Activated gamma-delta T cell treated with Interleukin-2 at 50 U/mL for 16 hours (primary cell): ENCODE results near the gene SRPK1.
"Not testable (repeated sequence)": the region's sequence is repeated elsewhere in the genome, so short reads cannot be mapped to it uniquely, and the experiment has no call there.

Experiments used
- DNase-seq: peaks from one replicate; pipeline ENCODE4 v3.0.0-alpha.2; 2020

SRPK1 gene

DNA sequence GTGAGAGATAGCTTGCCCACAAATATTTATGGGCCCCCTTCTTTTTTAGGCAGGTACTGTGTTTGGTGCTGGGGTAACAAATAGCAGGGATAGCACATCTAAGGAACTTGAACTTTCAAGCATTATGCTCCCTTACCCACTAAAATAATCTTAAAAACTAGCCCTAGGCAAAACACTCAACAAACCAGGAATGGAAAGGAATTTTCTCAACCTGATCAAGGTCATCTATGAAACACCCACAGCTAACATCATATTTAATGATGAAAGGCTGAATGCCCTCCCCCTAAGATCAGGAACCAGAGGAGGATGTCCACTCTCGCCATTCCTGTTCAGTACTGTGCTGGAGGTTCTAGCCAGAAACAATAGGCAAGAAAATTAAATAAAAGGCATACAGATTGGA, 8.7 kb upstream of the SRPK1 start:
- DNase-seq = no peak

DNA sequence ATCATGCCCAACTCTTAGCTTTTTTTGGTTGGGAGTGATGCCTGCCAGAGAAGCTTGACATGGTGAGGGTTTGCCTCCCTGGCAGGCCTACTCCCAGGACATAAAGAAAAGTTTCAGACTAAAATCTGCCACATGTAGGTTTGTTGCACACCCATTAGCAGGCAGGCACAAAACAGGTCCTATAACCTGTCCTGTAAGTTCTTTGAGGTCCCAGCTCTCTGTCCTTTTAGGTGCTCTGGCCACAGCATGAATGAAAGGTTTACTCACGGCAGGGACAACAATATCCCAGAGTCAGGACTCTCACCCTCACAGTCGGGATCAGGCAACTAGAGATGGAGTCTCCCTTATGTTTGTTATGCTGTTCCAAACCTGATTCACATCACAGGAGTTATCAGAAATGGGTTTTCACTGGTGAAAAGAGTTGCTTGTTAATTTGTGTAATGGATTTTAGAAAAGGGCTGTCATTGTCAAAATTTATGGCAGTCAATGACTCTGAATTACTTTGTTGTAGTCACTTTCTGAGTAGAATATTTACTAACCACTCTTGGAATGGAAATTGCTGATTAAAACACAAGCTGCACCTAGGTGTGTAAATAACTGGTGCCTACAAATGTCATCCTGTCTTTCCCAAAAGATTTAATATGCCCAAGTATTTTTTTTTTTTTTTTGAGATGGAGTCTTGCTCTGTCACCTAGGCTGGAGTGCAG, 5.8 kb upstream of the SRPK1 start:
- DNase-seq = no peak

DNA sequence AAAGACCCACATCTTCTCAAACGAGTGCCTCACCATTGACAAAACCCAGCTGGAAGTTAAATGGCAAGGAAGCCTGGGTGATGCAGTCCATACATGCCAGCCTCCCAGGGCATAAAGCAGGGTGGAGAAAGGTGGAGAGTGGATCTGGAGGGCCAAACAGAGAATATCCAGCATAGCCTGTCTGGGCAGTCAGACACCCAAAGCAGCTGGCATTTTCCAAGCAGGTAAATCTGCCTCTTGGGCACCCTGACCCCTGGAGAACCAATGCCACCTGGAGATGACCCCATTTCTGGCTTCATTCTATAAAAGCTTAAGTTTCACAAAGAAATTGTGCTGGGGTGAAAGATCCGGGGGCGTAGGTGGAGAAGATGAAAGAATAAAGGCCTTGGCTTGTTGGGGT, 5.1 kb upstream of the SRPK1 start:
- no peak for DNase-seq

DNA sequence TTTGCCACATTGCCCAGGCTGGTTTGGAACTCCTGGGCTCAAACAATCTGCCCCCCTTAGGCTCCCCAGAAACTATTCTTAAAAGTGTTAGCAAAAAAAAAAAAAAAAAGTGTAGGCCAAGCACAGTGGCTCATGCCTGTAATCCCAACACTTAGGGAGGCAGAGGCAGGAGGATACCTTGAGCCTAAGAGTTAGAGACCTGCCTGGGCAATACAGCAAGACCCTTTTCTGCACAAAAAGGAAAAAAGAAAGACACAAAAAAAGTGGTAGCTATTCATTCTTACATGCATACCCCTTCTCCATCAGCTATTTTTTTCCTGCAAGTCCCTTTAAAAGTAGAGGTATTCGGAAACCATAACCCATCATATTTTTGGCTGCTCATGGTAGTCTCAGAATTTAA, 3.2 kb upstream of the SRPK1 start:
- no peak for DNase-seq

DNA sequence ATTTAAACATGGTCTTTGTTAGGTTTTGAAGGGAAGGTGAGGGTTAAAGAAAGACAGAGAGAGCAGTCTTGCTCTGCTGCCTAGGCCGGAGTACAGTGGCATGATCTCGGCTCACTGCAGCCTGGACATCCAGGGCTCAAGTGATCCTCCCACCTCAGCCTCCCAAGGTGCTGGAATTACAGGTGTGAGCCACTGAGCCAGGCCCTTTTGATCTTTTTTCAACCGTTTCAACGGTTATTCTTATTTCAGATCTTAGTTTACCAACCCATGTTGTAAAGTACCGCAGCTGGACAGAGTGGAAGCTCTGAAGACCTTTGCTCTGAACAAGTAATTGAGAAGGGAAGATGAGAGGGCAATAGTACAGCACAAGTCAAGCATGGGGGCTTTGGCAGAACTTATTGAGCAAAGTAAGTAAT, 1.2 kb upstream of the SRPK1 start:
- DNase-seq = no peak

DNA sequence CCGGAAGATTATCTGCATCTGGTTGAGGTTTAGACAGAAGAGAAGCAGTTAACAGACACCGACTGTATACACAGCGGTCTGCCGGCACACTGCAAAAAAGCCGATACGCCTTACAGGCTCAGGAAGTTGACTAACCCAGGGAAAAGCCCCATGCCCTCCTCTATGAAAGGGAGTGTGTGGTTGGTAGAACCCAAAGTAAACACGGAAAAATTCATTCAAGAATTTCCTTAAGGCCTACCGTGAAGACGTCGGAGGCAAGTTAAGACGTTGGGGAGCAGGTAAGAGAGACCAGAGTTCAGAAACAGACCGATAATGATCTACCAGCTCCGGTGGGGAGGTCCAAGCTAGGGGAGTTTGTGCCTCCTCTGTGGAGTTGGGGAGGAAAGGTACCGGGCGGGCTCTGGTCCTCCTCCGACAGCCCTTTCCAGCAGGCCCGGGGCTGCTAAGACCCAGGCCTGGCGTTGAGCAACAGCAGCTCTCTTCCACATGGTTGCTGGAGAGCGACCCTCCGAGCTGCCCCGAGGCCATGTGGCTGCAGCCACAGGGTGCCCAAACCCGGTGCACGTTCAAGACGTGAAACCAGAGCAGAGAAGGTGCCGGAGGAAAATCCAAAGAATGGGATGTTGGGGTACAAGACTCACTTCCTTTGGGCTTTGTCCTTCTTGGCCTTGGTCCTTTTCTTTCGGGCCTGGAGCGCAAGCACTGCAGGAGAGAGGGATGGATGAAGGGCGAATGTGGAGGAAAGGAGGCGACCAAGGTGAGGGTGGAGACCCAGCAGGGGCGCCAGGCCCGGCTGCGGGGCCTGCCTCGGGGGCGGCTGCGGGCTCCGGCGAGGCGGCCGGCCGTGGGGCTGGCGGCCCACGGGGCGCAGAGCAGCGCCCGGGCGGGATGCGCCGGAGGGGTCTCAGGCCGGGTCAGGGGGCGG, 809 bp downstream of the SRPK1 start:
- peak; percentile 32 for DNase-seq

DNA sequence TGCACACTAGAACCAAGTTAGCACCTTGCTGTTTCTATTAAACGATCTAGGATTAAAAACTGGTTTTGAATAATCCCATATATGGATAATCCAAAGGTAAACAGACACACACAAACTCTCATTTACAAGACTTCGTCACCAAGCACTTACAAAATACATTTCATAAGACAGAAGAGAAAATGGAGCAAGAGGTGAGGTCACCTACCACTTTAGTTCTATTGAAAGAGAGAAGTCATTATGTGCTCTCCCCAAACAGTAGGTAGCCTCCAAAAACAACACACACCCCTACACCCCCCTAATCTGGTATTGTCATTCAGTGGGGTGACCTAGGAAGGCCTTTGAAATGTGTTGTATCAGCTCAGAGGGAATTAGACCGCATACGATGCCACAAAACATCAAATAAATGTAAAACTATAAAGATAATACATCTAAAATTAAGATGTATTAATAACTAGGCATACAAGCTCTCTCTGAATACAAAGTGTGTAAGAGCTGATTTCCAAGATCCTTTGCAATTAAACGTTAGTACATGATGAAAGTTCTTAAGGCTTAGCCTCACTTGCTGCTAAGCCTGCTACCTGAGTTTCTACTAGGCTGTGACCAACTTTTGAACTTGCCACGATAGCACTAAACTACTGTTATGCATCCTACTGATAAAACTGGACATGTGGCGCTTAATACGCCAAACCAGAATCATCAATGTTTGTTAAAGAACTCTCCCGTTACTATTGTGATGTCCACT, 1.6 kb downstream of the SRPK1 start:
- DNase-seq = no peak

DNA sequence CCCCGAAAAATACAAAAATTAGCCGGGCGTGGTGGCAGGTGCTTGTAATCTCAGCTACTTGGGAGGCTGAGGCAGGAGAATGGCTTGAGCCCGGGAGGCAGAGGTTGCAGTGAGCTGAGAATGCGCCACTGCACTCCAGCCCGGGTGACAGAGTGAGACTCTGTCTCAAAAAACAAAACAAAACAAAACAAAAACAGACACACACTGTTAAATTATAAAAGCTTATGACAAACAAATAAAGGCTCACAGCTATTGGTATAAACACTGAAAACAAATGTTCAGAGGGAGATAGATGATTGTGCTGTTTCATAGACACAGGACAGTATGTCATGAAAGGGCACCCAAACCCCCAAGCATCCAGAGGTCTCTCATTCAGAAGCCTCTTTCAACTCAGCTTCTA, 4.0 kb downstream of the SRPK1 start:
- not testable (repeated sequence) for DNase-seq

DNA sequence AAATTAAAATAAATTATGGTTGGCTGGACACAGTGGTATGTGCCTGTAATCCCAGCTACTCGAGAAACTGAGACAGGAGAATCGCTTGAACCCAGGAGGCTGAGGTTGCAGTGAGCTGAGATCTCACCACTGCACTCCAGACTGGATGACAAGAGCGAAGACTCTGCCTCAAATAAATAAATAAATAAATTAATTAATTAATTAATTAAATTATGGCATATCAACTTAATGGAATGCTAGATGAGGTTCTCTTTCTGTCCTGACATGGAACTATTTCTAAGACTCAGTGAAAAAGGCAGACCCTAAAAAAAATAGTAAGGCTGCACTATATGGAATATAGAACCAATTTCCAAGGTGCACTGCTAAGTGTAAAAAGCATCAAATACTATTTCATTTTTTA, 4.8 kb downstream of the SRPK1 start:
- no peak for DNase-seq

DNA sequence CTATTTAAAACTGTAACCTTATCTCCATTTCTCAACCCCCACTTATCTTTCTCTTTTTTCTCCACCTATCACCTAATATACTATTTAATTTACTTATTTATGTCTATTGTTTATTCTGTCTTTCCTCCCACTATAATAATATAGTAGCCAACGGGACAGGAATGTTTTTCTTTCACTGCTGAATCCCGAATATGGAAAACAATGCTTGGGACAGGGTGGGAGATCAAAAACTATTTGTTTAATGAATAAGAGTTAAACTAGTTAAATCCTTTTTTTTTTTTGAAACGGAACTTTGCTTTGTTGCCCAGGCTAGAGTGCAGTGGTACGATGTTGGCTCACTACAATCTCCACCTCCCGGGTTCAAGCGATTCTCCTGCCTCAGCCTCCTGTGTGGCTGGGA, 6.4 kb downstream of the SRPK1 start:
- DNase-seq = no peak

DNA sequence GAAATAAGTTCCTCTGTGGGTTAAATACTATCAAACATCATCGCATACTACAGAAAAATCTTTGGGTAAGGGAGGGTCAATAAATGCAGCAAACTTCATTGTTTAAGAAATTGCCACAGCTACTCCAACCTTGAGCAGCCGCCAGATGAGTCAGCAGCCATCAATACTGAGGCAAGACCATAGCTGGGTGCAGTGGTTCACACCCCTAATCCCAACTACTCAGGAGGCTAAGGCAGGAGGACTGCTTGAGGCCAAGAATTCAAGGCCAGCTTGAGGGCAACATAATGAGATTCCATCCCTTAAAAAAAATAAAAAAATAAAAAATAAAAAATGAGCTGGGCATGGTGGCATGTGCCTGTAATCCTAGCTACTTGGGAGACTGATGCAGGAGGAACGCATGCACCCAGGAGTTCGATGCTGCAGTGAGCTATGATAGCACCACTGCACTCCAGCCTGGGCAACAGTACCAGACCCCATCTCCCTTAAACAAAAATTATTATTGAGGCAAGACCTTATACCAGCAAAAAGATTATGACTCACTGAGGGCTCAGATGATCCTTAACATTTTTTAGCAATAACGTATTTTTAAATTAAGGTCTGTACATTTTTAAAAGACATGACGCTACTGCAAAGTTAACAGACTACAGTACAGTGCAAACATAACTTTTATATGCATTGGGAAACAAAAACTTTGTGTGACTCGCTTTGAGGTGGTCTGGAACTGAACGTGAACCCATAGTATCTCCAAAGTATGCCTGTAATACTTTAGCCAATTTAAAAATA, 8.8 kb downstream of the SRPK1 start:
- DNase-seq = no peak

DNA sequence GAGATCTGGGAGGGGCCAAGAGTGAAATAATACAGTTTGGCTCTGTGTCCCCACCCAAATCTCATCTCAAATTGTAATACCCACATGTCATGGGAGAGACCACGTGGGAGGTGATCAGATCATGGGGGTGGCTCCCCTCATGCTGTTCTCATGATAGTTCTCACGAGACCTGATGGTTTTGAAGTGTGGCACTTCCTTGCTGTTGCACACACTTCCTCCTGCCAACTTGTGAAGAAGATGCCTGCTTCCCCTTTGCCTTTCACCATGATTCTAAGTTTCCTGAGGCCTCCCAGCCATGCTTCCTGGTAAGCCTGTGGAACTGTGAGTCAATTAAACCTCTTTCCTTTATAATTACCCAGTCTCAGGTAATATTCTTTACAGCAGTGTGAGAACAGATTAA, 11.3 kb downstream of the SRPK1 start:
- DNase-seq = not testable (repeated sequence)

DNA sequence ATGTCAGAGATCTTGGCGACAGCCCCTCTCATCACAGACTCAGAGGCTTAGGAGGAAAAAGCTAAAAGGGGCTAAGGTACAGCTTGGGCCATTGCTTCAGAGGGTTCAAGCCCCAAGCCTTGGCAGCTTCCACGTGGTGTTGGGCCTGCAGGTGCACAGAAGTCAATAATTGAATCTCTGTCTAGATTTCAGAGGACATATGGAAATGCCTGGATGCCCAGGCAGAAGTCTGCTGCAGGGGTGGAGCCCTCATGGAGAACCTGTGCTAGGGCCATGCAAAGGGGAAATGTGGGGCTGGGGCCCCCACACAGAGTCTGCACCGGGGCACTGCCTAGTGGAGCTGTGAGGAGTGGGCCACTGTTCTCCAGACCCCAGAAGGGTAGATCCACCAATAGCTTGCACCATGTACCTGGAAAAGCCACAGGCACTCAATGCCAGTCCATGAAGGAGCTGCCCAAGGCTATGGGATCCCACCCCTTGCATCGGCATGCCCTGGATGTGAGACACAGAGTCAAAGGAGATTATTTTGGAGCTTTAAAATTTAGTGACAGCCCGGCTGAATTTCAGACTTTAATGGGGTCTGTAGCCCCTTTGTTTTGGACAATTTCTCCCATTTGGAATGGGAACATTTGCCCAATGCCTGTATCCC, 12.0 kb downstream of the SRPK1 start:
- DNase-seq = not testable (repeated sequence)

DNA sequence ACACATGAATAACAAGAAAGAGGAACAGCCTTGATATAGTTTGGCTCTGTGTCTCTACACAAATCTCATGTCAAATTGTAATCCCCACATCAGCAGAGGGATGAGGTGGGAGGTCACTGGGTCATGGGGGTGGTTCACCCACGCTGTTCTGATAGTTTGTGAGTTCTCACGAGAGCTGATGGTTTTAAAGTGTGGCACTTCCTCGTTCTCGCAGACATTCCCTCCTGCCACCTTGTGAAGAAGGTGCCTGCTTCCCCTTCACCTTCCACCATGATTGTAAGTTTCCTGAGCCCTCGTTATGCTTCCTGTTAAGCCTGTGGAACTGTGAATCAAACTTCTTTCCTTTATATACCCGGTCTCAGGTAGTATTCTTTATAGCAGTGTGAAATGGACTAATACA, 13.1 kb downstream of the SRPK1 start:
- DNase-seq = no peak

DNA sequence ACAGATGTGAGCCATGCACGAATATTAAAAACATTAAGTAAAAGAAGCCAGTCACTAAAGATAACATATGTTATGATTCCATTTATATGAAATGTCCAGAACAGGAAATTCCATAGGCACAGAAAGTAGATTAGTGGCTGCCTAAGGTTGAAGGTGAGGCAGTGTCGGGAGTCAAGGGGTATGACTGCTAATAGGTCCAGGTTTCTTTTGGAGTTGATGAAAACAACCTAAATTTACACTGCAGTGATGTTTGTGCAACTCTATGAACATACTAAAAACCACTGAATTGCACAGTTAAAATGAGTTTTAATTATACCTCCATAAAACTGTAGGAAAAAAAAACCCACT, 14.4 kb downstream of the SRPK1 start:
- DNase-seq = no peak

DNA sequence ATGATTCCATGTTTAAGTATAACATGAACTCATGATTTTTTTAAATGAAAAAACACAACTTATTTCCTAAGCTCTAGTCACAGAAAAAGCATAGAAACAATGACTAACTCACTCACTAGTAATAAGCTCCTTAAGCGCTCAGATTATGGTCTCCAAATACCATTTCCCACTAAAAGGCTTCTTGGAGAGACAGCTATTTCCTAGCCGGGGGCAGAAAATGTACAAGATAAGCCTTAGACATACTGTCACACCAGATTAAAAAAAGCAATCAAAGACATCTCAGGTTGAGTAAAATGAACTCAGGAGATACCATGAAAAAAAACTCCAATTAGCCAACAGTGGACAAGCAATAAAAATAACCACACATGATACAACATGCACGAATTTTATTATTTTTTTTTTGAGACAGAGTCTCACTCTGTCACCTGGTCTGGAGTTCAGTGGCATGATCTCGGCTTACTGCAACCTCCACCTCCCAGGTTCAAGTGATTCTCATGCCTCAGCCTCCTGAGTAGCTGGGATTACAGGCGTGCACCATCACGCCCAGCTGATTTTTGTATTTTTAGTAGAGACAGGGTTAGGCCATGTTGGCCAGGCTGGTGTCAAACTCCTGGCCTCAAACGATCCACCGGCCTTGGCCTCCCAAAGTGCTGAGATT, 14.9 kb downstream of the SRPK1 start:
- no peak for DNase-seq

DNA sequence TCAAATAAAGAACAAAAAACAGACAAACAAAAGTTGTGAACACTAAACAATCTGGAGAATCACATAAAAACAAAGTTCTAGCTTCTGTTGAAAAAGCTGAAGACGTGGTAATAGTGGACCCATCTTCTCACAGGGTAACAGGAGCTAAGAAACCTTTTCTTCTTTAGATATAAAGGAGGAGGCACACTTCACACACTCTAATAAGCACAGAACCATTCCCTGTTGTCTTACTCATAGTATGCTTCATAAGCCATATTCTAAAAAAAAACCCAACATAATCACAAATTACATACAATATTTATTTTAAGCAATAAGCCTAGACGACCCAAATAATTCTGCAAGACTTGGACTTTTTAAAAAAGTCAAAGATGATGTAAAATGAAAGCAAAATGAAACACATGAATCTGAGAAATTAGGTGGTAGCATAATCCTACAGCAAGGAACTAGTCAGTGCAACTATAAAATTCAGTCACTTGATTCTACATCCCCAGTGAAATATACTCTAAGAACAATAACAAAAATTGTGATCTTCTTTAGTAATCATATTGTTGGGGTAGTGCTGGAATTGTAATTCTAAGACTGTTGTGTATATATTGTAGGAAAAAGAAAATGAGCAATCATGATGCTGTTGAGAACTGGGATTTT, 15.6 kb downstream of the SRPK1 start:
- no peak for DNase-seq

DNA sequence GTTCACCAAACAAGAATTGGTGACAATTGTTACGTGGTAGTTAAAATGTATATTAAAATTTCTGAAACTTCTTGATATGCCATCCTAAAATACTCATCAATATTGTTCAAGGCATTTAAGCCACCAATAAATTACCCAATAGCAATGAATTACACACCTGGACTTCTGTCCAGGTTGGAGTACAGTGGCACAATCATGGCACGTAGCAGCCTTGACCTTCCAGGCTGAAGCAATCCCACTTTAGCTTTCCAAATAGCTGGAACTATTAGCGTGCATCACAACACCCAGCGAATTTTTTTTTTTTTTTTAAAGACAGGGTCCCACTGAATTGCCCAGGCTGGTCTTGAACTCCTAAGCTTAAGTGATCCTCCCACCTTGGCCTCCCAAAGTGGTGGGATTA, 17.2 kb downstream of the SRPK1 start:
- DNase-seq = no peak

DNA sequence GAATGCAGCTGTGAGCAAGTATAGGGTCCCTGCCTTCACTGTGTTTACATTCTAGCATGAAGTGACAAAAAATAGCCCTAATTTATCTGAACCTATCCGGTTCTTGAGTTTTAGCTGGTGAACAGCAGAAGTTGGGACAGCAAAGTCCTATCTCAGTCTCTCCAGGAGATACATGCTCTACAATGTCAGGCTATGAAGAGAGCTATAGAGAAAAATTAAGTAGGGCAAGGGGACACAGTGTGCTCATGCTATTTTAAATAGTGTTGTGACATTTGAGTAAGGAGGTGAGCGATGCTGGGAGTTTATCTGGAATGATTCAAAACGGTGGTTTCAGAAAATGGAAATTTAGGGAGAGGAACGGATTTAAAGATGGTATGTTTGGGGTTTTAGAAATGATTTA, 20.4 kb downstream of the SRPK1 start:
- DNase-seq = no peak

DNA sequence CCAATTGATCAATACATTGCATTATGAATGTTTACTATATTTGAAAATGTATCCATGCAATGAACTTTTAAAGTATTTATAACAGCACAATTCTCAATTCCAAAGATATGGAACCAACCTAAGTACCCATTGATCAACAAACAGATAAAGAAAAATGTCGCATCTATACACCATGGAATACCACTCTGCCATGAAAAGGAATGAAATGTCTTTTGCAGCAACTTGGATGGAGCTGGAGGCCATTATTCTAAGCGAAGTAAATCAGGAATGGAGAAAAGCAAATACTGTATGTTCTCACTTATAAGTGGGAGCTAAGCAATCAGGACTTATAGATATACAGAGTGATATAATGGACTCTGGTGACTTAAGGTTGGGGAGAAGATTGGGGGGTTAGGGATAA, 22.9 kb downstream of the SRPK1 start:
- DNase-seq = no peak

DNA sequence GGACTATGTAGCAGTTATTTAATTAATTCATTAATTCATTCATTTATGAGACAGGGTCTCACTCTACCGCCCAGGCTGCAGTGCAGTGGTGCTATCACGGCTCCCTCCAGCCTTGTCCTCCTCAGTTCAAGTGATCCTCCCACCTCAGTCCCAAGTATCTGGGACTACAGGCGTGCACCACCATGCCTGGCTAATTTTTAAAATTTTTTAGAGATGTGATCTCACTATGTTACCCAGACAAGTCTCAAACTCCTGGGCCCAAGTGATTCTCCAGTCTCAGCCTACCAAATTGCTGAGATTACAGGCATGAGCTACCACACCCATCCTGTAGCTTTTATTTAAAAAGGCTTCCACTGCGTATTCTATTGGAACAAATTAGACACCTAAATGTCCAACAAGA, 23.4 kb downstream of the SRPK1 start:
- no peak for DNase-seq
